ENCODE data around the gene LRP1B.

Gene LRP1B

GRCh38 chr2:142061733-142062132 lies 69.1 kb downstream of the LRP1B start:
- no peak for DNase-seq (ENCODE audit: low spot score)

DNA sequence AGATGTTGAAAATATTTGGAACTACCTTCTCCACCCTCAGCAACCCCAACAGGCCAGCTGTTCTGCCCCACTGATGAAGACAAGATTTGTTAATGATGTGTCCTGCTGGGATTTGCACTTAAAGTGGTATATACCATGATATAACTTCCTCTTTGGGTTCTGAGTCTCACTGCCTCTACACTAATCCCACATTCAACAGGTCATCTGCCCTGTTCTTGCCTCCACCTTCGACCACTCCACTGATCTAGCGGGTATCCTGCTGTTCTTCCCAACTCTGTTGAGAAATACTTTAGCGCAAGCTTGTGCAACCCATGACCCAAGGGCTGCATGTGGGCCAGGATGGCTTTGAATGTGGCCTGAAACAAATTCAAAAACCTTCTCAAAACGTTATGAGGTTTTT lies 72.7 kb downstream of the LRP1B start:
- no peak for DNase-seq (ENCODE audit: low spot score)
- TF ChIP-seq, protein P1, sequence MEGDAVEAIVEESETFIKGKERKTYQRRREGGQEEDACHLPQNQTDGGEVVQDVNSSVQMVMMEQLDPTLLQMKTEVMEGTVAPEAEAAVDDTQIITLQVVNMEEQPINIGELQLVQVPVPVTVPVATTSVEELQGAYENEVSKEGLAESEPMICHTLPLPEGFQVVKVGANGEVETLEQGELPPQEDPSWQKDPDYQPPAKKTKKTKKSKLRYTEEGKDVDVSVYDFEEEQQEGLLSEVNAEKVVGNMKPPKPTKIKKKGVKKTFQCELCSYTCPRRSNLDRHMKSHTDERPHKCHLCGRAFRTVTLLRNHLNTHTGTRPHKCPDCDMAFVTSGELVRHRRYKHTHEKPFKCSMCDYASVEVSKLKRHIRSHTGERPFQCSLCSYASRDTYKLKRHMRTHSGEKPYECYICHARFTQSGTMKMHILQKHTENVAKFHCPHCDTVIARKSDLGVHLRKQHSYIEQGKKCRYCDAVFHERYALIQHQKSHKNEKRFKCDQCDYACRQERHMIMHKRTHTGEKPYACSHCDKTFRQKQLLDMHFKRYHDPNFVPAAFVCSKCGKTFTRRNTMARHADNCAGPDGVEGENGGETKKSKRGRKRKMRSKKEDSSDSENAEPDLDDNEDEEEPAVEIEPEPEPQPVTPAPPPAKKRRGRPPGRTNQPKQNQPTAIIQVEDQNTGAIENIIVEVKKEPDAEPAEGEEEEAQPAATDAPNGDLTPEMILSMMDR (IDR thresholded peaks at IDR 0.05; ENCODE audit: extremely low read depth, missing control alignments), result no peak

More at GRCh38 chr2:142061733-142062132, 69.1 kb downstream of the LRP1B start:
- TF ChIP-seq, protein P1 (IDR thresholded peaks at IDR 0.05; ENCODE audit: extremely low read depth, missing control alignments), result no peak

DNA sequence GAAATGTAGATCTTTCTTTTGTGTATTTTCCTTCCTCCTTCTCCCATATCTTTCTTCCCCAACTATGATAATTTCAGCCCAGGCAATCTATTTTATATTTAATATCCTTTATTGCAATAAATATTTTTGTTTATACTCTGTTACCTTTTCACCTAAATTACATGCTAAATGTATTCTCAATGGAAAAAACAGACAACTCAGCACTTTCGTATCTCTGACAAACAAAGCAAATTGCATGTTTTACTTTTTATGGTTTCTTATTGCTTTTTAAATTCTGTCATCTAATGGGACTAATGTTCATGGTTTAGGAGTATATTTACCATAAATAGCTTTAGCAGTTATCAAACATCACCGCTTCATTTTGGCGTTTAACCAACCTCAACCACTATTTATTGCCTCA lies 74.0 kb downstream of the LRP1B start:
- TF ChIP-seq, protein P1 (IDR thresholded peaks at IDR 0.05; ENCODE audit: extremely low read depth, missing control alignments), result no peak
- no peak for DNase-seq (ENCODE audit: low spot score)

GRCh38 chr2:142052220-142052863 lies 78.5 kb downstream of the LRP1B start:
- DNase-seq (ENCODE audit: low spot score), result no peak

GRCh38 chr2:142048581-142048980 lies 82.2 kb downstream of the LRP1B start:
- DNase-seq (ENCODE audit: low spot score), result no peak
- TF ChIP-seq, protein P1 (IDR thresholded peaks at IDR 0.05; ENCODE audit: extremely low read depth, missing control alignments), result no peak

More at GRCh38 chr2:142052220-142052863, 78.5 kb downstream of the LRP1B start:
- TF ChIP-seq, protein P1 (IDR thresholded peaks at IDR 0.05; ENCODE audit: extremely low read depth, missing control alignments), result no peak

DNA sequence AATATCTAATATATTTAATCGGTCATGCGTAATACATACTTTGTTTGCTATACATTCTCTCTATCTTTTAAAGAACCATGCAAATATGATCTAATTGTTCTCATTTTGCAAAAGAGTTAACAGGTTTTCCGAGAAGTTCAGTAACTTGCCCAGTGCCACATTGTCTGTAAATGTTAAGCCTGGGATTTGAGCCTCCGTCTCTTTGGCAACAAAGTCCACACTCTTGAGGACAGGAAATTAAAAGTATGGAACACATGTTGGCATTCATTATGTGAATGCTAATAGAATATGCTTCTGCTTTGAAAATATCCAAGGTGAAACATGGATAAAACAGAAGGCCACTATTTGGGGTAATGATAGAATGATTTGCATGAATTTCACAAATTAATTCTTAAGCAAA lies 85.2 kb downstream of the LRP1B start:
- no peak for DNase-seq (ENCODE audit: low spot score)

DNA sequence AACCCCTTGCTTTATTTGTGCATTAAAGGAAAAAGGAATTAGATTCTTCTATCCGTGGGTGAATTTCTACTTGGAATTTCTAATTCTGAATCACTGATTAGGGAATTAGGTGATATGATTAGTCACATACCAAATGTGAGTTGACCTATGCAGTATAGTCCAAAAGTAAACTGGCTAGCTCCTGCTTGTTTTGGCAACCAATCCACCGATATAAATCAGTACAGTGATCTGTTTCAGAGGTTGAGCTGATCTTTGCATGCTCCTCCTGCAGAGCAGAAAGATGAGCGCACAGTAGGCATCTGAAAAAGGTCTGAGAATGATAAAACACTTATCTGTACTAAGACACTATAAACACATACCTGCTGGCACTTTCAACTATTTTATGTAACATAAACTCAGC lies 86.6 kb downstream of the LRP1B start:
- DNase-seq (ENCODE audit: low spot score), result no peak
- TF ChIP-seq, protein P1 (IDR thresholded peaks at IDR 0.05; ENCODE audit: extremely low read depth, missing control alignments), result no peak

More for the DNA sequence above, 85.2 kb downstream of the LRP1B start:
- TF ChIP-seq, protein P1 (IDR thresholded peaks at IDR 0.05; ENCODE audit: extremely low read depth, missing control alignments), result no peak

All from GM20000 (cell line).